ENCODE results near the gene SLC25A11. TPM values are rescaled to one million over a fixed set of nuclear protein-coding genes. Genes with fewer than 3 reads are reported as not detected.

The SLC25A11 gene
- total and polyA plus RNA-seq, 2 donors (not counting 3 experiments of a cell fraction or from before 2014, with no cell fraction given): 58.2 to 95.2 TPM

DNA sequence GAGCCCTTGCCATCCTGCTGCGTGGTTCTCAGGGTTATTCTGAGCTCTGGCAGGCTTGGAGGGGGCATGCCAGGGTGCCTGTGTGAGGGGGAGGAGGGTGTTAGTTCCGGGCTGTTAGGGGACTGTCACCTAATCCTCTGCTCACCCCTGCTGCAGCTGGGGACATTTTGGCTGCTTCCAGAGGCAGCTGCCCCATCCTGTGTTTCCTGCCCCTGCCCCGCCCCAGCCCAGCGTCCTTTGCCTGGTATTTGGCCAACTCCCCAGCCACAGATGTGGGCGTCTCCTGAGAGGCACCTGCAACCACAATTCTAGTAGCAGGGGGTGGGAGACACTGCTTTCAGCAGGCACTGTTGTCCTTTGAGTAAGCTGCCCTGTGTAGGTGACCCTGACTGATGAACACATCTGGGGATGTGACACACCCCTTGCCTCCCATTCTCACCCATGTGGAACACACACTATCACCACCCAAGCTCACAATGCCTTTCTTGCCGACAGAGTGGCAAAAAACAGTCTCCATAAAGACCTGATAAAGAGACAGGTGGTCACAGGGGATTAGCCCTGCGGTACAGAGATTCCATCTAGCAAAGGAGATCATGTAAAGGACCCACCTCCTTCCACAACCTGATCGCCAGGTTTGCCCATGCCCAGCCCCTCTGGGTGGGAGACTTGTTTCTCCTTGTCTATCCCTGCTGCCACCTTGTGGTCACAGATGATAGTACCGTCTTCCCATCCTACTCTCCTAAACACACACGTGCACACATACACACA is 36.6 kb downstream of the SLC25A11 start, which contains the start of gene CHRNE:
TSS of gene CHRNE (minus strand) at position 48 of the 768 bp plus-strand sequence. CDS start at position 13, 35 bp downstream.
- Histone ChIP-seq H3K27ac (ENCODE audit: insufficient read depth, low read depth, low read length) (no peak within 1 kb of the TSS), H4K20me1 (replicated peaks; ENCODE audit: control insufficient read depth, extremely low read depth, insufficient read depth, low read length) (no peaks in the 10 kb centered on the region), H3K4me1 (ENCODE audit: control insufficient read depth, extremely low read depth, insufficient read depth, low read length) (peaks cover 10% of the 10 kb centered on the region), H3K9me3 (replicated peaks; ENCODE audit: control insufficient read depth, insufficient read depth, low read length) (no peaks in the 10 kb centered on the region), H3K79me2 (ENCODE audit: control insufficient read depth, insufficient read depth, low read length) (no peaks in the 10 kb centered on the region), H3K36me3 (ENCODE audit: control insufficient read depth in 2 of 2, extremely low read depth in 1 of 2, insufficient read depth in 2 of 2, low read length in 2 of 2) (no peaks in the 10 kb centered on the region), H3K9me1 (replicated peaks; ENCODE audit: control insufficient read depth, extremely low read depth, insufficient read depth, low read length) (no peaks in the 10 kb centered on the region), H3K9ac (replicated peaks; ENCODE audit: extremely low read depth, insufficient read depth, low read length) (no peak within 1 kb of the TSS), H3K4me2 (ENCODE audit: insufficient read depth, low read length) (peak within 1 kb of the TSS; percentile 3), H2AFZ (ENCODE audit: low read depth, low read length) (peak within 1 kb of the TSS; percentile 6), H3K27me3 (ENCODE audit: control insufficient read depth in 2 of 2, insufficient read depth in 2 of 2, low read length in 2 of 2) (no peaks in the 10 kb centered on the region), H3K4me3 (replicated peaks in 1 of 3; ENCODE audit: insufficient read depth in 1 of 3, low read depth in 1 of 3, low read length in 3 of 3) (no peak within 1 kb of the TSS)
- intact Hi-C loops (cut with micrococcal nuclease) (loop anchor here (1.0 to 5.0 kb wide), 3 partner anchors 116 to 193 kb away; partner anchors contain the start of genes ARRB2, GLTPD2, MED11 and VMO1), dilution Hi-C loops (cut with MboI; ENCODE audit: extremely low pct_ligation_motif_present, low sequenced_read_pairs) (no loop called here)
- BruUV-seq (replicated peaks): no TSS peak
- DNase-seq (ENCODE audit: low read depth, low spot score) (peak; percentile 76), FAIRE-seq (peak; percentile 95)
- TF ChIP-seq, protein P1, sequence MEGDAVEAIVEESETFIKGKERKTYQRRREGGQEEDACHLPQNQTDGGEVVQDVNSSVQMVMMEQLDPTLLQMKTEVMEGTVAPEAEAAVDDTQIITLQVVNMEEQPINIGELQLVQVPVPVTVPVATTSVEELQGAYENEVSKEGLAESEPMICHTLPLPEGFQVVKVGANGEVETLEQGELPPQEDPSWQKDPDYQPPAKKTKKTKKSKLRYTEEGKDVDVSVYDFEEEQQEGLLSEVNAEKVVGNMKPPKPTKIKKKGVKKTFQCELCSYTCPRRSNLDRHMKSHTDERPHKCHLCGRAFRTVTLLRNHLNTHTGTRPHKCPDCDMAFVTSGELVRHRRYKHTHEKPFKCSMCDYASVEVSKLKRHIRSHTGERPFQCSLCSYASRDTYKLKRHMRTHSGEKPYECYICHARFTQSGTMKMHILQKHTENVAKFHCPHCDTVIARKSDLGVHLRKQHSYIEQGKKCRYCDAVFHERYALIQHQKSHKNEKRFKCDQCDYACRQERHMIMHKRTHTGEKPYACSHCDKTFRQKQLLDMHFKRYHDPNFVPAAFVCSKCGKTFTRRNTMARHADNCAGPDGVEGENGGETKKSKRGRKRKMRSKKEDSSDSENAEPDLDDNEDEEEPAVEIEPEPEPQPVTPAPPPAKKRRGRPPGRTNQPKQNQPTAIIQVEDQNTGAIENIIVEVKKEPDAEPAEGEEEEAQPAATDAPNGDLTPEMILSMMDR (IDR thresholded peaks at IDR 0.05; ENCODE audit: extremely low read depth in 1 of 2, insufficient read depth in 1 of 2, low read depth in 1 of 2, low read length in 2 of 2): peak; percentile 63 to 77
- TF ChIP-seq JUN (IDR thresholded peaks at IDR 0.05; ENCODE audit: borderline replicate concordance, insufficient read depth, insufficient read length, low read depth): no peak
- ChIA-PET POLR2A (no interaction called here), CTCF (interaction anchor here (0.6 to 6.9 kb wide), 24 partner anchors 10 to 336 kb away, joined by 3 to 70 read pairs (median 4); partner anchors contain the start of genes ARRB2, GLTPD2, MED11 and PFN1)

DNA sequence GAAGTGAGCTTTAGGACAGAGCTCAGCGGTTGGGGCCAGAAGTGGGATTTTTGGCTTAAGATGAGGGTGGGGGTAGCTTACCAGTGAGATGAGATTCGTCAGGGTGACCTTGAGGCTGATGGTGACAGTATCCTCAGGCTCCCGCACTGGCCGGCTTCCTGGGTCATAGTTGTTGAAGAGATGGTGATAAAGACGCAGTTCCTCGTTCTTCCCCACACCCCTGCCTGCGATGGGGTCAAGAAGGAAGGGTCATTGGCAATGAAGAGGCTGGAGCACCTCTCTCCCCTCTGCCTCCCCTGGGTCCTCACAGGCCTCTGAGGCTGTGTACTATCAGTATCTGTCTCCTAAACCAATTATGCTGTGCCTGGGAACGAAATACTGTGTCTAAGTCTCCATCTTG is 37.3 kb downstream of the SLC25A11 start:
- no peak for FAIRE-seq
- H3K27ac ChIP-seq (ENCODE audit: insufficient read depth, low read depth, low read length): no peak overlapping the region
- POLR2A ChIA-PET: interaction anchor here (1.3 kb wide), 1 partner anchor 192 kb away, joined by 6 read pairs; the partner anchor contains the start of gene ARRB2

More for the DNA sequence above, 37.3 kb downstream of the SLC25A11 start:
- TF ChIP-seq, protein P2, sequence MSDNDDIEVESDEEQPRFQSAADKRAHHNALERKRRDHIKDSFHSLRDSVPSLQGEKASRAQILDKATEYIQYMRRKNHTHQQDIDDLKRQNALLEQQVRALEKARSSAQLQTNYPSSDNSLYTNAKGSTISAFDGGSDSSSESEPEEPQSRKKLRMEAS (IDR thresholded peaks at IDR 0.05; ENCODE audit: insufficient read depth, insufficient read length): no peak
- TF ChIP-seq POLR2A (IDR thresholded peaks at IDR 0.05; ENCODE audit: low read depth, low read length) (no peak), FOS (IDR thresholded peaks at IDR 0.05; ENCODE audit: borderline replicate concordance, insufficient read depth, low read length) (no peak), EZH2 (IDR thresholded peaks at IDR 0.05; ENCODE audit: borderline replicate concordance, low read depth, low read length, severe bottlenecking) (no peak), JUN (IDR thresholded peaks at IDR 0.05; ENCODE audit: borderline replicate concordance, insufficient read depth, insufficient read length, low read depth) (no peak), POLR2AphosphoS5 (IDR thresholded peaks at IDR 0.05; ENCODE audit: insufficient read depth, low read depth, low read length) (no peak), MYC (IDR thresholded peaks at IDR 0.05; ENCODE audit: low read depth, low read length) (no peak), GATA2 (IDR thresholded peaks at IDR 0.05; ENCODE audit: insufficient read depth, insufficient read length, low read depth, low read length) (no peak)
- TF ChIP-seq, protein P1 (IDR thresholded peaks at IDR 0.05; ENCODE audit: extremely low read depth in 1 of 2, insufficient read depth in 1 of 2, low read depth in 1 of 2, low read length in 2 of 2): no peak
- no TSS peak for BruUV-seq (replicated peaks)
- peaks cover 10% of the 10 kb centered on the region for H3K4me1 ChIP-seq (ENCODE audit: control insufficient read depth, extremely low read depth, insufficient read depth, low read length)
- no peak overlapping the region for H3K9ac ChIP-seq (replicated peaks; ENCODE audit: extremely low read depth, insufficient read depth, low read length)
- DNase-seq (ENCODE audit: low read depth, low spot score): no peak
- H3K9me3 ChIP-seq (replicated peaks; ENCODE audit: control insufficient read depth, insufficient read depth, low read length): no peaks in the 10 kb centered on the region
- dilution Hi-C loops (cut with MboI; ENCODE audit: extremely low pct_ligation_motif_present, low sequenced_read_pairs): no loop called here
- H3K4me2 ChIP-seq (ENCODE audit: insufficient read depth, low read length): no peak overlapping the region
- no peaks in the 10 kb centered on the region for H3K36me3 ChIP-seq (ENCODE audit: control insufficient read depth in 2 of 2, extremely low read depth in 1 of 2, insufficient read depth in 2 of 2, low read length in 2 of 2)
- no peak overlapping the region for H3K4me3 ChIP-seq (replicated peaks in 1 of 3; ENCODE audit: insufficient read depth in 1 of 3, low read depth in 1 of 3, low read length in 3 of 3)
- intact Hi-C loops (cut with micrococcal nuclease): loop anchor here (5.0 kb wide), 2 partner anchors 115 to 170 kb away; partner anchors contain the start of genes GLTPD2, MED11 and VMO1
- H2AFZ ChIP-seq (ENCODE audit: low read depth, low read length): peak overlapping the region; percentile 6
- no peaks in the 10 kb centered on the region for H3K9me1 ChIP-seq (replicated peaks; ENCODE audit: control insufficient read depth, extremely low read depth, insufficient read depth, low read length)
- no peaks in the 10 kb centered on the region for H3K27me3 ChIP-seq (ENCODE audit: control insufficient read depth in 2 of 2, insufficient read depth in 2 of 2, low read length in 2 of 2)
- H4K20me1 ChIP-seq (replicated peaks; ENCODE audit: control insufficient read depth, extremely low read depth, insufficient read depth, low read length): no peaks in the 10 kb centered on the region
- no peaks in the 10 kb centered on the region for H3K79me2 ChIP-seq (ENCODE audit: control insufficient read depth, insufficient read depth, low read length)
- CTCF ChIA-PET: interaction anchor here (0.9 to 6.9 kb wide), 14 partner anchors 22 to 335 kb away, joined by 3 to 70 read pairs (median 4); partner anchors contain the start of genes ARRB2, GLTPD2, PFN1 and PSMB6
